Anterior cingulate cortex (tissue), 58 donors: ENCODE data around the gene HES5.
"Not testable (repeated sequence)": the region's sequence is repeated elsewhere in the genome, so short reads cannot be mapped to it uniquely, and the experiment has no call there.

Experiments used
- DNase-seq, 58 donors: peaks; one replicate each; lab custom pipeline; 2025; lab: John Stamatoyannopoulos, UW

The HES5 gene

GRCh38 chr1:2549367-2550029 is 19.4 kb upstream of the HES5 start:
- not testable (repeated sequence) for DNase-seq

DNA sequence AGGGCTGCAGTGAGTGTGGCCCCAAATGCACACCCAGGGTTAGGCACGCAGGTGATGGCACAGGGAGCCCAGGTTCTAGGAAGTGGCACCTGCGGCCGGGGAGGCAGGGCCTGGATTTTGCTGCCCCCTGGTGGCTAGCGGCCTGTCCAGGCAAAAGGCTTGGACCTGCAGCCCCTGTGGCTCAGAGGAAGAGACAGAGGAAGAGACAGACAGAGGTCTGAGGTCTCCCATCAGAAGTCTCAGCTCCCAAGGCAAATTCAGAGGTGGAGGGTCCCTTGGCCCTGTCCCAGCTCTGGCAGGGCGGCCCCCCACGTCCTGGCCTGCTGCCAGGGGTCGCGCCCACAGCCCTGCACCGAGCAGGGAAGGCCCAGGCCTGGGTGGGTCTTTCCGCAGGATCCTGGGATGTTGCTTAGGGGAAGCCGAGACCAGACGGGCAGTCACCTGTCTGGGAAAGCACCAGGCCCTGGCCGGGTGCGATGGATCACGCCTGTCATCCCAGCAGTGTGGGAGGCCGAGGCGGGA is 18.1 kb upstream of the HES5 start:
- DNase-seq = peak in 55 of 58 donors; percentile 37 to 87 (median 67)

- DNase-seq = peak in 3 of 58 donors; percentile 37 to 62 (median 55)
Measured at GRCh38 chr1:2547210-2548067, 17.4 kb upstream of the HES5 start.

DNA sequence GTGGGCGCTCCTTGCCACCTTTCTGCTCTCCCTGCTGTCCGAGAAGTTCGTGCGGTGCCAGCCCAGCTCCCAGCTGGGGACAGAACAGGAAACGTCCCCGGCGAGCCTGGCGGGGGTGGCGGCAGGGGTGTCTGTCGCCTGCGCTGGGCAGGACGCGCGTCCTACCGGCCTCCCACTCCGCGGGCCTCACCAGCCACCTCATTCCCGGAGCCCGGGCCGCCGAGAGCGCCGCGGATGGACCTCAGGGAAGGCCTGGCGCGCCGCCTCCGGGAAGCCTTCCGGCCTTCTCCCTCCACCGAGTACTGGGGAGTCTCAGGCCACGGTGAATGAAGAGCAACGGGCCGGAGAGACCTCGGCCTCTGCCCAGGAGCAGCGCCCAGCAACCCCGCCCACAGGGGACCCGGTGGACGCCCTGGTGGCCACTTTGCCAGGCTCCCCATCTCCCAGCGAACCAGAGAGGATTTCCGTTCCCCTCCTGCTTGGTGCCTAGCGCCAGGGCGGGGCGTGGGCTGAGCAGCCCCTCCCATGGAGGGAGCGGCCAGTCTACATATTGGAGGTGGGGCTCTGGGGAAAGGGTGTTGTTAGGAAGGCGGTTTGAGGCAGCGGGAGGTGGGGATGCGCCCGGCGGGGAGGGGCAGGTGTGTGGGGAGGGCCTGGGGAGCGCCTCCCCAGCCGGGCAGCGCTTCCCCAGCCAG is 16.6 kb upstream of the HES5 start:
- peak in 47 of 58 donors; percentile 25 to 88 (median 55) for DNase-seq

- DNase-seq = peak in 55 of 58 donors; percentile 32 to 89 (median 74)
Measured at GRCh38 chr1:2545754-2546514, 15.9 kb upstream of the HES5 start.

- peak in 32 of 58 donors; percentile 21 to 71 (median 48) for DNase-seq
Measured at GRCh38 chr1:2544875-2545640, 15.0 kb upstream of the HES5 start.

DNA sequence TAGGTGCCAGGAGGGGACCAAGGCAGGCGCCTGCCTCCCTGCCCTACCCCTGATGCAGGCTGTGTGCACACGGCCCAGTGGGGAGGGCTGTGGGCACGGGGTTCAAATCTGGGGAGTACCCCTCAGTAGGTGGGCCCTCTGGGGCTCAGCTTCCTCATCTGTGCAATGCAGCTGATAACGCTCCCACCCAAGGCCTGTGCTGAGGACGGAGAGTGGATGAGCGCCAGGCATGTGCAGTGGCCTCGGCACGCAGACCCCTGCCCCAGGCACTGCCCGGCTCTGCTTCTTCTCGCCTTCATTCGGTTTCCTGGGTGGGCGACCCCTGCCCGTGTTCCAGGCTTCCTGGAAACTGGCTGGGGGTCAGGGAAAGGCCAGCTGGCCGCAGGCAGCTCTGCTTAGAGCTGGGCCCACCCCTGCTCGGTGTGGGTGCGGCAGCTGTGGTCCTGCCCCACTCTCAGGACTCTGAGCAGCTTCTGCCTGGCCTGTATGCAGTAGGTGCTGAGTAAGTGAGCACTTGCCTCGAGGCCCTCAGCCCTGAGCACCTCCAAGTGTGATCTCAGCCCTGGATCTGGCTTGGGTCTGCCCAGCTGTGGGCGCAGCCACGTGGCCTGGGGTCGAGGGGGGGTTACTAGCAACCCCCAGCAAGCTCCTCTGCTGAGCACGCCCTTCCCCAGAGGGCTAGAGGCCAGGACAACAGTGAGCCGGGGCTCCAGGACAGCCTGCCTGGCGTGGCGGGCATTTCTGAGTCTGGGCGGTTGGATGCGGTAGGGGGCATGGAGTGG is 14.2 kb upstream of the HES5 start:
- DNase-seq = peak in 22 of 58 donors; percentile 7 to 71 (median 50)

- peak in 51 of 58 donors; percentile 27 to 86 (median 62) for DNase-seq
Measured at GRCh38 chr1:2543543-2544092, 13.6 kb upstream of the HES5 start.

- DNase-seq = no peak
Measured at GRCh38 chr1:2542246-2542915, 12.3 kb upstream of the HES5 start.

DNA sequence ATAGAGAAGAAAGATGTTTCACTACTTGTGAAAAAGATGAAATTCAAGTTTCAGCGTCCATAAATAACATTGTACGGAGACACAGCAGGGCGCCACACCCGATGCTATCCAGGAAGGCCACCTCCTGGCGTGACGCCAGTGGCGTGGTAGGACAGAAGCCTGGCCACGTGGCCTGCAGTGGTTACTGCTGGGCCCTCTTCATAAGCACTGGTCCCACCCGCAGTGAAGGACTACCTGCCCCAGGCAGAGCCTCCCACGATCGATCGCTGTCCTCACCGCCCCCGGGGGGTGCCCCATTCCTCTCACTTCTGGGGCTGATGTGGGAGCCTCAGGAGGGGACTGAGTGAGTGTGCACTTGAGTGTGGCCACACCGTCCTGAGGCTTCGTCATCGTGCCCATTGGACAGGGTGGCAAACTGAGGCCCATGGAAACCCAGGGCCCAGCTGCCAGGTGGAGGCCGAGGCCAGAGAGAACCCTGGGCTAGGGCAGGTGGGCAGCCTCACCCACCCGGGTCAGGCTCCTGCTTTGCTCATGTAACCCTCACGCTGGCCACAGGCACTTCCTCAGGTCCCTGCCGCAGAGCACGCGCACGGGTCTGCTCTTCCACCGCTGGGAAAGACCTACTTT is 11.7 kb upstream of the HES5 start:
- no peak for DNase-seq

DNA sequence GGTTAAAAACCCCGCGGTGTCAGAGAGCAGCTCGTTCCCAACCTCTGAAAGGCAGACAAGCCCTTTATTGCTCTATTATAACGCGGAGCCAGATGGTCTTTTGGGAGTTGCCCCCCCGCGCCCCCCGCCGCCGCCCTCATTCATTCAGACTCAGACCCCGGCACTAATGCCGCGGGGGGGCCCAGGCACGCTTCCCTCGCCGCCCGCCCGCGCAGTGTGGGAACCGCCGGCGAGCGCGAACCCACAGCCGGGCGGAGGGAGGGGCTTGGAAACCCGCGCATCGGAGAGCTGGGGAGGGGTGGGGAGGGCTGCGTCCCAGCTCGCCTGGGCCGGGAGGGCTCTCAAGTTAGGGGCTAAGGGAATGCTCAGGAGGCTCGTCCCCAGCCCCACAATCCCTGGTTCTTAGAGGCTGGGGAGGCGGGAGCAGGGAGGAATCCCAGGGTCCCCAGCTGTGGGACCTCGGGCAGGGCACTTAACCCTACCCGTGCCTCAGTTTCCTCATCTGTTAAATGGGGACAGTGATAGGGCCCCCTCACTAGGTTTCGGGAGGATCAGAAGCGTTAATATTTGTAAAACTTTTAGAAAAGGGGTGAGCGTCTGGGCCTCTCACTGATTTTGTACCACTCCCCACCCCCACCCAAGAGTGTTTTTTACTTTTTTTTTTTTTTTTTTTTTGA is 10.9 kb upstream of the HES5 start:
- DNase-seq = peak in 7 of 58 donors; percentile 9 to 60 (median 27)

DNA sequence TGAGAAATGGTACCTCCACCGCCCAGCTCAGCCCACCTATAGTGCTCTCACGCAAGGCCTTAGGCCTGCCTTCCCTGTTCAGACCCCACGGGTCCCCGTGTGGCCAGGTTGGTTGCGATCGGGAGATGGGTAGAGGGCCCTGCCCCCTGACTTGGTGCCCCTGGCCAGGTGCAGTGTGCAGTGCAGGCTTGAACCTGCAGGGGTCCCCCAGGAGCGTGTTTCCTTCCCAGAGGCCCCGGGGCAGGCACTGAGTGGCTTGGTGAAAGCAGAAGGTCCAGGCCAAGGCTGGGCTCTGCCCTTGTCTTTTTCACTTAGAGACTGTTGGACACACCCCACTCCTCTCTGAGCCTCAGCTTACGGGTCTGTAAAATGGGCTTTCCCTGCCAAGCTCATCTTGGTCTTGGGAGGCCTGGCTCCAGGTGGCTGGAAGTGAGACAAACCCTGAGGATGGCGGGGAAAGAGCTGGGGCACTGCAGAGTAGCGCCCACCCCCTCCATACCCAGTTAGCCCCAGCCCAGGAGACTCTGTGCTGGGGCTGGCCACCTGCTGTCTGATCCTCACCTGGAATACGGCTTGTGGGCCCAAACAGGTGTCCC is 9.3 kb upstream of the HES5 start:
- no peak for DNase-seq

DNA sequence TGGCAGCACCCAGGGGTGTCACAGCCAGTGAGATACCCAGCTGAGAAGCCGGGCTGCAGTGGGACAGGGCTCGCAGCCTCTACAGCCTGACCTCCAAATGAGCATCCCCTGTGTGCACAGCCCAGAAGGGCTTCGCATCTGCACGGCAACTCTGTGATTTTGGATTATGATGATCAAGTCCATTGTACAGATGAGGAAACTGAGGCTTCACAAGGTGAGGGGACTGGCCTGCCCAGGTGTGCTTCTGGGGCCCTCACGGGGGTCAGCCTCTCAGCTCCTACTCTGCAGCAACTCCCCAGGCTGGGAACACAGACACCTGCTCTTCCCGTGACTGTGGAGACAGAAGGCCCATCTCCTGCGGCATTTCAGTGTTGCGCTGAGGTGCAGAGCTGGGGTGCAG is 8.8 kb upstream of the HES5 start:
- no peak for DNase-seq

- DNase-seq = no peak
Measured at GRCh38 chr1:2538376-2538775, 8.3 kb upstream of the HES5 start.

DNA sequence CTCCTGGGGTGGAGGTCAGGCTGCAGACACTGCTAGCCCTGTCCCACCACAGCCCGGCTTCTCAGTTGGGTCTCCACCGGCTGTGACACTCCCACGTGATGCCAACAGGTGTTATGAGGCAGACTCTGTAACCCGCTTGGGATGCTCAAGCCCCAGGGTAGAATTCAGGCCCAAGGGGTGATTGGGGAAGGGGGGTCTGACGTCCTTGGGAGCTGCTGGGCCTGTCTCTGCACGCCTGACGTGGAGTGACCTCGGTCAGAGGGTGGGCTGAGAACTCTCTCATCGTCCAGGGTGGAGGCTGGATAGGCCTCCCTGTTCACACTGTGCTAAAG is 7.7 kb upstream of the HES5 start:
- no peak for DNase-seq

DNA sequence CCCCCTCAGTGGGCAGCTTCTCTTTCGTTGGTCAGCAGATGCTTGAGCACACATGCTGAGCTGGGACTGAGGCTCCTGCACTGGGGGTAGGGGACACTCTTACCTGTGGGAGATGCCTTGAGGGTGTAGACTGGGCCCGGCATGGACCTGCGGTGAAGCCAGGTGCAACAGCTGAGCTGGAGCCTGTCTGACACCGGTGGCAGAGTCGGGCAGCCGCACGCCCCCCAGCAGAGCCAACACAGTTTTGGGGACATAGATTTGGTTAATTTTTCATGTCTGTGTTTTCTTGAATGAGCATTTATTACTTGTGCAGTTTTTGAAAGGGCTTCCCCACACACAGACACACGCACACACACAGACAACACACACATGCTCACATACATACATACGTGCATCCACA is 5.9 kb upstream of the HES5 start:
- no peak for DNase-seq
